Mesenchymal stem cell (in vitro differentiated cells and primary cell): ENCODE results near the gene SPATS2L.

Experiments used
- DNase-seq: peaks from one replicate; pipeline ENCODE4 v3.0.0-alpha.2; 2013
- H2AFZ ChIP-seq: one replicate; pipeline ENCODE4 v1.6.1; 2013; ENCODE audit warnings: low read depth, mild to moderate bottlenecking, control low read depth, inconsistent platforms, low read length, moderate library complexity
- H2AK5ac ChIP-seq: 2 replicates; pipeline ENCODE4 v1.6.1; 2013; ENCODE audit warnings: low read length, moderate library complexity, mild to moderate bottlenecking, inconsistent platforms; ENCODE audit not compliant: severe bottlenecking
- H2BK120ac ChIP-seq: one replicate; pipeline ENCODE4 v1.6.1; 2013; ENCODE audit warnings: low read depth, mild to moderate bottlenecking, inconsistent platforms, low read length, moderate library complexity
- H2BK12ac ChIP-seq, 2 experiments: one replicate each; pipeline ENCODE4 v1.6.1; 2013; ENCODE audit warnings: inconsistent platforms in 2 of 2, low read length in 2 of 2, mild to moderate bottlenecking in 2 of 2, moderate library complexity in 2 of 2, control low read depth in 1 of 2
- H2BK15ac ChIP-seq: one replicate; pipeline ENCODE4 v1.6.1; 2013; ENCODE audit warnings: mild to moderate bottlenecking, low read depth, inconsistent platforms; ENCODE audit not compliant: poor library complexity, severe bottlenecking
- H2BK5ac ChIP-seq: 2 replicates; pipeline ENCODE4 v1.6.1; 2013; ENCODE audit warnings: low read depth, mild to moderate bottlenecking, low read length, control low read depth, inconsistent platforms; ENCODE audit not compliant: poor library complexity, severe bottlenecking
- H3K14ac ChIP-seq, 2 experiments: one replicate each; pipeline ENCODE4 v1.6.1; 2013; ENCODE audit warnings: inconsistent platforms in 2 of 2, low read length in 2 of 2, control low read depth in 1 of 2, mild to moderate bottlenecking in 1 of 2, moderate library complexity in 1 of 2
- H3K18ac ChIP-seq, 2 experiments: one replicate each; pipeline ENCODE4 v1.6.1; 2013; ENCODE audit warnings: inconsistent platforms in 2 of 2, low read length in 2 of 2, control low read depth in 1 of 2, low read depth in 1 of 2, mild to moderate bottlenecking in 1 of 2
- H3K23ac ChIP-seq, 2 experiments: one replicate each; pipeline ENCODE4 v1.6.1; 2013; ENCODE audit warnings: inconsistent platforms in 2 of 2, low read length in 2 of 2, mild to moderate bottlenecking in 2 of 2, moderate library complexity in 2 of 2, control low read depth in 1 of 2
- H3K27ac ChIP-seq: 2 replicates; pipeline ENCODE4 v1.5.1; 2013; ENCODE audit warnings: mild to moderate bottlenecking, moderate library complexity, low read length, control low read depth, inconsistent platforms; ENCODE audit not compliant: poor library complexity, severe bottlenecking
- H3K27me3 ChIP-seq, 2 experiments: 2 replicates each; pipeline versions ENCODE4 v1.6.1 to v1.7.0; 2013; ENCODE audit warnings: low read length in 2 of 2, mild to moderate bottlenecking in 2 of 2, moderate library complexity in 2 of 2, control low read depth in 1 of 2, inconsistent platforms in 1 of 2; ENCODE audit not compliant: control insufficient read depth in 1 of 2, insufficient read depth in 1 of 2
- H3K36me3 ChIP-seq, 2 experiments: 2 replicates each; pipeline versions ENCODE4 v1.6.1 to v1.7.0; 2013; ENCODE audit warnings: low read length in 2 of 2, control low read depth in 1 of 2, inconsistent platforms in 1 of 2, low read depth in 1 of 2, mild to moderate bottlenecking in 1 of 2; ENCODE audit not compliant: insufficient read depth in 2 of 2, control insufficient read depth in 1 of 2
- H3K4ac ChIP-seq, 2 experiments: one replicate each; pipeline ENCODE4 v1.6.1; 2013; ENCODE audit warnings: inconsistent platforms in 2 of 2, low read length in 2 of 2, mild to moderate bottlenecking in 2 of 2, moderate library complexity in 2 of 2, control low read depth in 1 of 2, low read depth in 1 of 2
- H3K4me1 ChIP-seq: 2 replicates; pipeline ENCODE4 v1.6.1; 2013; ENCODE audit warnings: low read depth, low read length, control low read depth; ENCODE audit not compliant: control insufficient read depth, insufficient read depth
- H3K4me2 ChIP-seq: 2 replicates; pipeline ENCODE4 v1.6.1; 2013; ENCODE audit warnings: low read length, mild to moderate bottlenecking, inconsistent platforms; ENCODE audit not compliant: poor library complexity, severe bottlenecking
- H3K4me3 ChIP-seq, 2 experiments: 2 replicates each; pipeline versions ENCODE4 v1.5.1 to v1.7.0; 2013; ENCODE audit warnings: low read length in 2 of 2, mild to moderate bottlenecking in 2 of 2, control low read depth in 1 of 2, low read depth in 1 of 2; ENCODE audit not compliant: insufficient read depth in 1 of 2
- H3K79me1 ChIP-seq: replicated peaks from 2 replicates; pipeline ENCODE4 v1.6.1; 2013; ENCODE audit warnings: mild to moderate bottlenecking, control low read depth, low read length, inconsistent platforms; ENCODE audit not compliant: poor library complexity, severe bottlenecking
- H3K9ac ChIP-seq: 2 replicates; pipeline ENCODE4 v1.7.0; 2013; ENCODE audit warnings: mild to moderate bottlenecking, low read length, moderate library complexity
- H3K9me3 ChIP-seq: 2 replicates; pipeline ENCODE4 v1.7.0; 2013; ENCODE audit warnings: mild to moderate bottlenecking, low read length; ENCODE audit not compliant: control insufficient read depth
- H4K8ac ChIP-seq: one replicate; pipeline ENCODE4 v1.6.1; 2013; ENCODE audit warnings: inconsistent platforms, mild to moderate bottlenecking, low read length, moderate library complexity
- H4K91ac ChIP-seq: one replicate; pipeline ENCODE4 v1.6.1; 2013; ENCODE audit warnings: mild to moderate bottlenecking, low read length, inconsistent platforms
- WGBS: methylation state at CpG from one replicate; pipeline ENCODE4 v1.1.7; 2013; ENCODE audit warnings: mixed read lengths; 5-methylcytosine and 5-hydroxymethylcytosine counted together

The SPATS2L gene

GRCh38 chr2:200305797-200306195 lies 697 bp upstream of the SPATS2L start:
- H3K9ac ChIP-seq = peak overlapping the region; percentile 93
- H4K91ac ChIP-seq = no peak overlapping the region
- peak overlapping the region in 1 of 2 experiments; percentile 89 for H3K14ac ChIP-seq
- H3K4me3 ChIP-seq = peak overlapping the region; percentile 93 to 97
- H2BK5ac ChIP-seq = no peak overlapping the region
- H3K23ac ChIP-seq = peak overlapping the region in 1 of 2 experiments; percentile 34
- no peaks in the 10 kb centered on the region for H3K27me3 ChIP-seq
- H2BK12ac ChIP-seq = peak overlapping the region in 1 of 2 experiments; percentile 3
- WGBS = 1% methylated on average over 13 of the region's 14 CpGs
- H3K4ac ChIP-seq = no peak overlapping the region
- H3K4me1 ChIP-seq = peaks cover 5% of the 10 kb centered on the region
- H2AK5ac ChIP-seq = no peak overlapping the region
- H3K27ac ChIP-seq = peak overlapping the region; percentile 95
- no peak overlapping the region for H4K8ac ChIP-seq
- no peak overlapping the region for H2BK15ac ChIP-seq
- DNase-seq = peak; percentile 81
- H3K79me1 ChIP-seq = peaks cover 1% of the 10 kb centered on the region
- H2AFZ ChIP-seq = peak overlapping the region; percentile 69
- no peaks in the 10 kb centered on the region for H3K36me3 ChIP-seq
- no peaks in the 10 kb centered on the region for H3K9me3 ChIP-seq
- peak overlapping the region; percentile 97 to 98 for H3K18ac ChIP-seq
- peak overlapping the region; percentile 62 for H3K4me2 ChIP-seq
- no peak overlapping the region for H2BK120ac ChIP-seq

- Histone ChIP-seq H3K27ac (peak overlapping the region; percentile 88), H3K79me1 (peaks cover 1% of the 10 kb centered on the region), H3K23ac (peak overlapping the region; percentile 37 to 94), H2BK12ac (peak overlapping the region in 1 of 2 experiments; percentile 94), H2BK120ac (peak overlapping the region; percentile 87), H4K8ac (peak overlapping the region; percentile 90), H3K9me3 (no peaks in the 10 kb centered on the region), H2BK15ac (peak overlapping the region; percentile 85), H2AK5ac (no peak overlapping the region), H3K27me3 (no peaks in the 10 kb centered on the region), H3K36me3 (no peaks in the 10 kb centered on the region), H3K4me1 (peaks cover 3% of the 10 kb centered on the region), H2BK5ac (peak overlapping the region; percentile 94), H3K4ac (peak overlapping the region; percentile 97), H3K18ac (peak overlapping the region; percentile 98), H3K4me3 (peak overlapping the region; percentile 86 to 97), H3K9ac (peak overlapping the region; percentile 87), H4K91ac (peak overlapping the region; percentile 93), H3K4me2 (peak overlapping the region; percentile 87), H2AFZ (peak overlapping the region; percentile 63), H3K14ac (peak overlapping the region; percentile 65 to 73)
- peak; percentile 43 for DNase-seq
- WGBS = 0% methylated on average over 68 of the region's 120 CpGs
These were observed 634 bp downstream of the SPATS2L start for GRCh38 chr2:200306931-200307723.

- H2BK120ac ChIP-seq = peak overlapping the region; percentile 87
- no peak overlapping the region for H2BK15ac ChIP-seq
- H3K27me3 ChIP-seq = no peaks in the 10 kb centered on the region
- H2AFZ ChIP-seq = no peak overlapping the region
- H3K23ac ChIP-seq = peak overlapping the region; percentile 37 to 83
- peaks cover 1% of the 10 kb centered on the region for H3K79me1 ChIP-seq
- H3K36me3 ChIP-seq = no peaks in the 10 kb centered on the region
- no peaks in the 10 kb centered on the region for H3K9me3 ChIP-seq
- peak overlapping the region; percentile 86 to 97 for H3K4me3 ChIP-seq
- peak overlapping the region in 1 of 2 experiments; percentile 94 for H2BK12ac ChIP-seq
- H2AK5ac ChIP-seq = no peak overlapping the region
- peak overlapping the region; percentile 88 for H3K27ac ChIP-seq
- peaks cover 1% of the 10 kb centered on the region for H3K4me1 ChIP-seq
- peak overlapping the region; percentile 97 for H3K4ac ChIP-seq
- DNase-seq = peak; percentile 69
- peak overlapping the region; percentile 90 for H4K8ac ChIP-seq
- H2BK5ac ChIP-seq = no peak overlapping the region
- peak overlapping the region; percentile 87 for H3K4me2 ChIP-seq
- WGBS = 3% methylated on average over 13 of the region's 20 CpGs
- peak overlapping the region; percentile 93 for H4K91ac ChIP-seq
- peak overlapping the region in 1 of 2 experiments; percentile 73 for H3K14ac ChIP-seq
- peak overlapping the region; percentile 98 for H3K18ac ChIP-seq
- H3K9ac ChIP-seq = peak overlapping the region; percentile 87
These were observed 1.4 kb downstream of the SPATS2L start for GRCh38 chr2:200307724-200308545.
